GM12878 (cell line): Measurements from ENCODE around the gene NKD1. TPM values are rescaled to one million over a fixed set of nuclear protein-coding genes. Genes with fewer than 3 reads are reported as not detected.

Source experiments
- ATAC-seq: fragments of 200-7000 bp; cut with Tn5 transposase; 3 replicates; pipeline ENCODE4 v1.9.1; 2020; ENCODE audit warnings: mild to moderate bottlenecking, moderate library complexity
- BruUV-seq: library from RNA; stranded (reverse); fragments of 400-500 nt; replicated peaks from 2 replicates; lab custom pipeline; 2021; lab: Mats Ljungman, UMichigan
- CTCF ChIA-PET: fragments of 300-600 bp; sonication (Branson Sonifier 250); formaldehyde crosslinking; extraction: SDS; loops from one replicate; lab custom pipeline; 2021; ENCODE audit warnings: inconsistent platforms; lab: Yijun Ruan, JAX
- POLR2A ChIA-PET: fragments of 350-600 bp; formaldehyde crosslinking; extraction: SDS; loops from one replicate; lab custom pipeline; 2021; ENCODE audit warnings: inconsistent platforms; lab: Charles Lee
- RAD21 ChIA-PET: fragments of 300-600 bp; sonication (Branson Sonifier 250); formaldehyde crosslinking; loops from one replicate; lab custom pipeline; 2023; ENCODE audit warnings: antibody characterized with exemption; ENCODE audit not compliant: unreplicated experiment; lab: Charles Lee
- SMC1A ChIA-PET: fragments of 300-600 bp; sonication (Branson Sonifier 250); formaldehyde crosslinking; loops from one replicate; lab custom pipeline; 2023; ENCODE audit not compliant: unreplicated experiment, uncharacterized antibody; lab: Charles Lee
- DNase-seq: peaks from one replicate; pipeline ENCODE4 v3.0.0-alpha.2; 2011; ENCODE audit warnings: low read depth, low spot score
- FAIRE-seq: peaks from 3 replicates; lab custom pipeline; 2011; peaks lifted over from hg19 to GRCh38; lab: Jason Lieb, UNC
- H2AFZ ChIP-seq: 2 replicates; pipeline ENCODE4 v1.6.0; 2011; ENCODE audit warnings: low read depth, low read length, control low read depth; ENCODE audit not compliant: control insufficient read depth
- H3K27ac ChIP-seq: 2 replicates; pipeline ENCODE4 v1.5.1; 2011; ENCODE audit warnings: control low read depth; ENCODE audit not compliant: control insufficient read depth, insufficient read depth
- H3K27me3 ChIP-seq, 2 experiments: replicated peaks in 1 of 2; 2 replicates each; pipeline versions ENCODE4 v1.6.0 to v1.6.1; 2011; ENCODE audit warnings: low read length in 1 of 2; ENCODE audit not compliant: control insufficient read depth in 2 of 2, insufficient read depth in 2 of 2
- H3K36me3 ChIP-seq, 2 experiments: 2 replicates each; pipeline ENCODE4 v1.5.1; 2011; ENCODE audit warnings: low read length in 1 of 2; ENCODE audit not compliant: control insufficient read depth in 2 of 2, insufficient read depth in 2 of 2
- H3K4me1 ChIP-seq: 2 replicates; pipeline ENCODE4 v1.6.1; 2011; ENCODE audit warnings: mild to moderate bottlenecking, low read length, moderate library complexity, mixed read lengths; ENCODE audit not compliant: control insufficient read depth, insufficient read depth
- H3K4me2 ChIP-seq: 2 replicates; pipeline ENCODE4 v1.6.0; 2011; ENCODE audit warnings: control low read depth; ENCODE audit not compliant: control insufficient read depth, insufficient read depth
- H3K4me3 ChIP-seq: fragments of 200-600 bp; sonication (generic); 2 replicates; pipeline ENCODE4 v1.5.1; 2016
- H3K79me2 ChIP-seq: 2 replicates; pipeline ENCODE4 v1.6.0; 2011; ENCODE audit warnings: low read length; ENCODE audit not compliant: control insufficient read depth, insufficient read depth
- H3K9ac ChIP-seq: 2 replicates; pipeline ENCODE4 v1.8.0; 2011; ENCODE audit warnings: low read length, control low read depth, mixed read lengths; ENCODE audit not compliant: control insufficient read depth, insufficient read depth
- H3K9me3 ChIP-seq: replicated peaks from 3 replicates; pipeline ENCODE4 v1.5.1; 2011; ENCODE audit warnings: mild to moderate bottlenecking, low read length; ENCODE audit not compliant: control insufficient read depth, insufficient read depth
- H4K20me1 ChIP-seq: 2 replicates; pipeline ENCODE4 v1.6.0; 2011; ENCODE audit not compliant: control insufficient read depth, insufficient read depth
- CREB1 ChIP-seq: IDR thresholded peaks from 2 replicates; pipeline ENCODE4 v1.6.1; 2012; ENCODE audit warnings: low read depth, mild to moderate bottlenecking, inconsistent platforms
- CREM ChIP-seq: IDR thresholded peaks from 2 replicates; pipeline ENCODE4 v1.6.1; 2014; ENCODE audit warnings: antibody characterized with exemption, low read depth
- GABPA ChIP-seq: IDR thresholded peaks from 2 replicates; pipeline ENCODE4 v1.6.1; 2014; ENCODE audit warnings: antibody characterized with exemption, low read depth, mild to moderate bottlenecking, inconsistent platforms
- HDGF ChIP-seq: fragments of 450-650 bp; IDR thresholded peaks from 2 replicates; pipeline ENCODE4 v1.6.1; 2016; ENCODE audit warnings: antibody characterized with exemption
- MTA3 ChIP-seq: IDR thresholded peaks from 2 replicates; pipeline ENCODE4 v1.6.1; 2012; ENCODE audit warnings: low read length, inconsistent platforms, borderline replicate concordance
- PML ChIP-seq: IDR thresholded peaks from 2 replicates; pipeline ENCODE4 v1.6.1; 2012; ENCODE audit warnings: low read length, inconsistent platforms
- POLR2AphosphoS5 ChIP-seq: IDR thresholded peaks from 2 replicates; pipeline ENCODE4 v1.6.1; 2011; ENCODE audit warnings: mild to moderate bottlenecking, low read length, inconsistent platforms
- SP1 ChIP-seq: IDR thresholded peaks from one replicate; pipeline ENCODE4 v1.6.1; 2011; ENCODE audit warnings: low read depth, low read length
- SUPT20H ChIP-seq: IDR thresholded peaks from 2 replicates; pipeline ENCODE4 v1.6.1; 2011; ENCODE audit warnings: low read depth, mild to moderate bottlenecking, low read length, moderate library complexity, borderline replicate concordance; ENCODE audit not compliant: control insufficient read depth
- in situ Hi-C: fragments of 300-500 bp; cut with MboI; formaldehyde crosslinking; loops from 9 replicates; pipeline ENCODE4 v1.14.3; 2018; ENCODE audit warnings: mixed read lengths
- intact Hi-C: fragments of 100-400 bp; cut with micrococcal nuclease; formaldehyde crosslinking; loops from one replicate; pipeline ENCODE4 v1.14.2; 2022; ENCODE audit not compliant: unreplicated experiment
- polyA plus RNA-seq, 11 experiments: library from polyadenylated mRNA; depleted of rRNA in 4 of 11; unstranded in 6 of 11; stranded (reverse) in 5 of 11; fragments of >200 nt; fragmentation: Nextera tagmentation in 4 of 11; fragmentation: Illumina TruSeq in 1 of 11; extraction: Ambion mirVana in 4 of 11; extraction: Trizol in 1 of 11; gene quantifications; 1 replicate in 1 of 11; 2 replicates in 10 of 11; pipeline versions ENCODE4 v1.2.1 to v1.2.3, GENCODE V29; 2011 to 2016; ENCODE audit warnings: inconsistent platforms in 2 of 11, missing spikeins in 2 of 11, low read depth in 1 of 11
- total RNA-seq, 4 experiments: library from RNA; depleted of rRNA in 3 of 4; stranded (reverse); fragments of >200 nt in 3 of 4; fragmentation: Illumina TruSeq in 1 of 4; extraction: Trizol in 1 of 4; gene quantifications; 2 replicates each; pipeline versions ENCODE4 v1.2.1 to v1.2.3, GENCODE V29; 2013 to 2021
- TF ChIP-seq, protein P1 (sequence below): IDR thresholded peaks from 2 replicates; pipeline ENCODE4 v1.6.1; 2011; ENCODE audit warnings: mild to moderate bottlenecking, low read depth, low read length, moderate library complexity; ENCODE audit not compliant: insufficient replicate concordance
- TF ChIP-seq, protein P2 (sequence below): IDR thresholded peaks from 2 replicates; pipeline ENCODE4 v1.6.1; 2011; ENCODE audit warnings: low read depth, mild to moderate bottlenecking, low read length, moderate library complexity, borderline replicate concordance; ENCODE audit errors: extremely low read depth
- TF ChIP-seq, protein P3 (sequence below): IDR thresholded peaks from 2 replicates; pipeline ENCODE4 v1.6.1; 2012; ENCODE audit warnings: mild to moderate bottlenecking, low read depth, low read length
- TF ChIP-seq, protein P4 (sequence below): IDR thresholded peaks from 2 replicates; pipeline ENCODE4 v1.6.1; 2012; ENCODE audit warnings: low read length, inconsistent platforms
- TF ChIP-seq, protein P5 (sequence below): IDR thresholded peaks from 2 replicates; pipeline ENCODE4 v1.6.1; 2012; ENCODE audit warnings: low read depth, low read length, improper control_type of control experiment

Gene NKD1
- total and polyA plus RNA-seq, 10 of the 15 experiments (the other 5 are each of a cell fraction or from before 2014, with no cell fraction given) = under 0.01 to 0.49 (median 0.04) TPM; not detected in 2

DNA sequence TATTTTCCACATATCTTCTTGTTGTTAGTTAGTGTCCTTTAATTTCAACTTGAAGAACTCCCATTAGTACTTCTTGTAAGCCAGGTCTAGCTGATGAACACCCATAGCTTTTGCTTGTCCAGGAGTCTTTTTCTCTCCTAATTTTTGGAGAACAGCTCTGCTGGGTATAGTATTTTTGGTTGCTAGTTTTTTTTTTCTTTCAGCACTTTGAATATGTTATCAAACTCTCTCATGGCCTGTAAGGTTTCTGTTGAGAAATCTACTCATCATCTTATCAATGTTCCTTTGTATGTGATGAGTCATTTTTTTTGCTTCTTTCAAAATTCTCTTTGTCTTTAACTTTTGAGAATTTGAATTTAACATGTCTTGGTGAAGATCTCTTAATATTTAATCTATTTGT is 31.8 kb upstream of the NKD1 start:
- ChIA-PET SMC1A (interaction anchor here (1.3 kb wide), 1 partner anchor 490 kb away, joined by 3 read pairs; no protein-coding TSS in a partner anchor), CTCF (interaction anchor here (1.0 to 1.8 kb wide), 2 partner anchors 147 to 290 kb away, joined by 3 to 7 read pairs; no protein-coding TSS in a partner anchor), RAD21 (no interaction called here), POLR2A (no interaction called here)
- Histone ChIP-seq H3K4me2 (no peak overlapping the region), H3K27me3 (no peaks in the 10 kb centered on the region; a peak in 1 of 4 replicates), H3K4me3 (no peak overlapping the region), H3K79me2 (no peaks in the 10 kb centered on the region), H3K9me3 (peaks cover 1% of the 10 kb centered on the region; the same call in 1 of the 3 replicates), H2AFZ (no peak overlapping the region), H3K27ac (no peak overlapping the region), H3K36me3 (no peaks in the 10 kb centered on the region), H4K20me1 (no peaks in the 10 kb centered on the region), H3K9ac (no peak overlapping the region), H3K4me1 (no peaks in the 10 kb centered on the region)
- no peak for ATAC-seq
- TF ChIP-seq, protein P1, sequence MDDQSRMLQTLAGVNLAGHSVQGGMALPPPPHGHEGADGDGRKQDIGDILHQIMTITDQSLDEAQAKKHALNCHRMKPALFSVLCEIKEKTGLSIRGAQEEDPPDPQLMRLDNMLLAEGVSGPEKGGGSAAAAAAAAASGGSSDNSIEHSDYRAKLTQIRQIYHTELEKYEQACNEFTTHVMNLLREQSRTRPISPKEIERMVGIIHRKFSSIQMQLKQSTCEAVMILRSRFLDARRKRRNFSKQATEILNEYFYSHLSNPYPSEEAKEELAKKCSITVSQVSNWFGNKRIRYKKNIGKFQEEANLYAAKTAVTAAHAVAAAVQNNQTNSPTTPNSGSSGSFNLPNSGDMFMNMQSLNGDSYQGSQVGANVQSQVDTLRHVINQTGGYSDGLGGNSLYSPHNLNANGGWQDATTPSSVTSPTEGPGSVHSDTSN = no peak
- TF ChIP-seq POLR2AphosphoS5 = no peak
- TF ChIP-seq, protein P2, sequence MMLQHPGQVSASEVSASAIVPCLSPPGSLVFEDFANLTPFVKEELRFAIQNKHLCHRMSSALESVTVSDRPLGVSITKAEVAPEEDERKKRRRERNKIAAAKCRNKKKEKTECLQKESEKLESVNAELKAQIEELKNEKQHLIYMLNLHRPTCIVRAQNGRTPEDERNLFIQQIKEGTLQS = no peak
- TF ChIP-seq, protein P3, sequence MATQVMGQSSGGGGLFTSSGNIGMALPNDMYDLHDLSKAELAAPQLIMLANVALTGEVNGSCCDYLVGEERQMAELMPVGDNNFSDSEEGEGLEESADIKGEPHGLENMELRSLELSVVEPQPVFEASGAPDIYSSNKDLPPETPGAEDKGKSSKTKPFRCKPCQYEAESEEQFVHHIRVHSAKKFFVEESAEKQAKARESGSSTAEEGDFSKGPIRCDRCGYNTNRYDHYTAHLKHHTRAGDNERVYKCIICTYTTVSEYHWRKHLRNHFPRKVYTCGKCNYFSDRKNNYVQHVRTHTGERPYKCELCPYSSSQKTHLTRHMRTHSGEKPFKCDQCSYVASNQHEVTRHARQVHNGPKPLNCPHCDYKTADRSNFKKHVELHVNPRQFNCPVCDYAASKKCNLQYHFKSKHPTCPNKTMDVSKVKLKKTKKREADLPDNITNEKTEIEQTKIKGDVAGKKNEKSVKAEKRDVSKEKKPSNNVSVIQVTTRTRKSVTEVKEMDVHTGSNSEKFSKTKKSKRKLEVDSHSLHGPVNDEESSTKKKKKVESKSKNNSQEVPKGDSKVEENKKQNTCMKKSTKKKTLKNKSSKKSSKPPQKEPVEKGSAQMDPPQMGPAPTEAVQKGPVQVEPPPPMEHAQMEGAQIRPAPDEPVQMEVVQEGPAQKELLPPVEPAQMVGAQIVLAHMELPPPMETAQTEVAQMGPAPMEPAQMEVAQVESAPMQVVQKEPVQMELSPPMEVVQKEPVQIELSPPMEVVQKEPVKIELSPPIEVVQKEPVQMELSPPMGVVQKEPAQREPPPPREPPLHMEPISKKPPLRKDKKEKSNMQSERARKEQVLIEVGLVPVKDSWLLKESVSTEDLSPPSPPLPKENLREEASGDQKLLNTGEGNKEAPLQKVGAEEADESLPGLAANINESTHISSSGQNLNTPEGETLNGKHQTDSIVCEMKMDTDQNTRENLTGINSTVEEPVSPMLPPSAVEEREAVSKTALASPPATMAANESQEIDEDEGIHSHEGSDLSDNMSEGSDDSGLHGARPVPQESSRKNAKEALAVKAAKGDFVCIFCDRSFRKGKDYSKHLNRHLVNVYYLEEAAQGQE = no peak
- TF ChIP-seq, protein P4, sequence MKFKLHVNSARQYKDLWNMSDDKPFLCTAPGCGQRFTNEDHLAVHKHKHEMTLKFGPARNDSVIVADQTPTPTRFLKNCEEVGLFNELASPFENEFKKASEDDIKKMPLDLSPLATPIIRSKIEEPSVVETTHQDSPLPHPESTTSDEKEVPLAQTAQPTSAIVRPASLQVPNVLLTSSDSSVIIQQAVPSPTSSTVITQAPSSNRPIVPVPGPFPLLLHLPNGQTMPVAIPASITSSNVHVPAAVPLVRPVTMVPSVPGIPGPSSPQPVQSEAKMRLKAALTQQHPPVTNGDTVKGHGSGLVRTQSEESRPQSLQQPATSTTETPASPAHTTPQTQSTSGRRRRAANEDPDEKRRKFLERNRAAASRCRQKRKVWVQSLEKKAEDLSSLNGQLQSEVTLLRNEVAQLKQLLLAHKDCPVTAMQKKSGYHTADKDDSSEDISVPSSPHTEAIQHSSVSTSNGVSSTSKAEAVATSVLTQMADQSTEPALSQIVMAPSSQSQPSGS = no peak
- TF ChIP-seq SP1 = no peak
- no peak for TF ChIP-seq SUPT20H
- TF ChIP-seq CREM = no peak
- TF ChIP-seq MTA3 = no peak
- TF ChIP-seq PML = no peak
- no peak for TF ChIP-seq HDGF
- TF ChIP-seq CREB1 = no peak
- no peak for TF ChIP-seq GABPA
- TF ChIP-seq, protein P5, sequence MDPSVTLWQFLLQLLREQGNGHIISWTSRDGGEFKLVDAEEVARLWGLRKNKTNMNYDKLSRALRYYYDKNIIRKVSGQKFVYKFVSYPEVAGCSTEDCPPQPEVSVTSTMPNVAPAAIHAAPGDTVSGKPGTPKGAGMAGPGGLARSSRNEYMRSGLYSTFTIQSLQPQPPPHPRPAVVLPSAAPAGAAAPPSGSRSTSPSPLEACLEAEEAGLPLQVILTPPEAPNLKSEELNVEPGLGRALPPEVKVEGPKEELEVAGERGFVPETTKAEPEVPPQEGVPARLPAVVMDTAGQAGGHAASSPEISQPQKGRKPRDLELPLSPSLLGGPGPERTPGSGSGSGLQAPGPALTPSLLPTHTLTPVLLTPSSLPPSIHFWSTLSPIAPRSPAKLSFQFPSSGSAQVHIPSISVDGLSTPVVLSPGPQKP = no peak
- no peak for FAIRE-seq
- in situ Hi-C loops (no loop called here), intact Hi-C loops (no loop called here)
- DNase-seq = no peak
- BruUV-seq = no TSS peak
